GM12865 (cell line): ENCODE results near the gene SRCIN1.
"Not testable (repeated sequence)": the region's sequence is repeated elsewhere in the genome, so short reads cannot be mapped to it uniquely, and the experiment has no call there.

Experiments used
- DNase-seq: peaks from one replicate; pipeline ENCODE4 v3.0.0; 2010; ENCODE audit warnings: low read depth
- H3K4me3 ChIP-seq: 2 replicates; pipeline ENCODE4 v1.5.1; 2011; ENCODE audit warnings: mild to moderate bottlenecking, low read depth, low read length, control low read depth
- CTCF ChIP-seq: IDR thresholded peaks from 2 replicates; pipeline ENCODE4 v1.5.1; 2011; ENCODE audit warnings: low read length, control low read depth, low read depth, inconsistent platforms; ENCODE audit not compliant: insufficient read depth; ENCODE audit errors: missing control alignments

SRCIN1 gene

DNA sequence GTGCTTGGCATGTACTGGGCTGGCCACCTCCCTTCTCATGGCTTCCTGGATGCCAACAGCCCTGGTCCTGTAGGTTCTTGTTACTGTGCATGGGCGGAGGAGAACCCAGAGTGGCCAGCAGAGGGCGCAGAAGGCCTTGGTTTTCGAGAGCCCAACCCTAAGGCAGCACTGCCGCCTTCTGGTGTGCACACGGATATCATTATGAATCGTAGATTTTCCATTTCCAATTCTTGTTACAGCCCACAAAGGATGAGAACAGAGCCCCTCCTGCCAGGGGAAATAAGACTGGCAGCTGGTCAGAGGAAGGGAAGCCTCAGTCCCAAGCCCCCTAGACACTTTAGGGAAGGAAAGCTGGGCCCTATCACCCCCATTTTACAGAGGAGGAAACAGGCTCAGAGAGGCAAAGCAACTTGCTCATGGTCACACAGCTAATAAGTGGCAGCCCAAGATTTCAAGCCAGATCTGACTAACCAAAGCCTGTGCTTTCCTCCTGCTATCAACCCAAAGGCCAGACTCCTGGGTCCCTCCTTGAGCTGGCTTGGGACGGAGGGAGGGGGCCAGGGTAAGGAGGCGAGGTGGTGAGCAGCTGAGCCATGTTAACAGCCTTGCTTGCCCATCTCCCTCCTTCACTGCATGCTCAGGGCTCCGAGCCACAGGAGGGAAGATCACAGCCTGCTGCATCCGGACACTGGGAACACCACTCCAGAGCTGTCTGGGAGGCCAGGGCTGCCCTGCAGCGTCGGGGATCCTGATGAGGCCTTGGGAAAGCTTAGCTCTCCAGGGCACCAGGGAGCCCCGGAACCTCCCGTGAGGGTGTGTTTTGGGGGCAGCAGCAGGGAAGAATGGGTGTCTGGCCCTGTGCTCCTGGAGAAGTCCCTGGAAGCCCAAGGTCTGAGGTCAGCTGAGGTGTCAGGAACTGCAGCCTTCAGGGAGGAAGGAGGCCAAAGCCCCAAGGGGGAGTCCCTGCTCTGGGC, 113.4 kb downstream of the SRCIN1 start:
- H3K4me3 ChIP-seq: not testable (repeated sequence)
- DNase-seq: peak; percentile 92
- TF ChIP-seq CTCF: peak; percentile 86

GRCh38 chr17:38491346-38492066, 114.2 kb downstream of the SRCIN1 start:
- H3K4me3 ChIP-seq, DNase-seq: not testable (repeated sequence)

GRCh38 chr17:38489774-38490173, 116.0 kb downstream of the SRCIN1 start:
- H3K4me3 ChIP-seq, DNase-seq: not testable (repeated sequence)

GRCh38 chr17:38485681-38486298, 120.0 kb downstream of the SRCIN1 start:
- DNase-seq: peak; percentile 94
- H3K4me3 ChIP-seq: not testable (repeated sequence)

DNA sequence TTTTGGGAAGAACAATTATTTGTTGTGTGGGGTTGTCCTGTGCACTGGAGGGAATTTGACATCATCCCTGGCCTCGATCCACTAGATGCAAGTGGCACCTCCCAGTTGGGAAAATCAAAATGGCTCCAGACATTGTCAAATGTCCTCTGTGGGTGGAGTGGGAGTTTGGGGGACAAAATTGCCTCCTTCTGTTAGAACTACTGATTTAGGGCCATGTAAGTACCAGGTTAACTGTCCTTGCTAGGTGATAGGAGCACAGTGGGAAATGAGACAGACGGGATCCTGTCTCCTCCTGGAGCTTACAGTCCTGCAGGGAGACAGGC, 120.6 kb downstream of the SRCIN1 start:
- no peak for DNase-seq
- no peak for TF ChIP-seq CTCF
- peak overlapping the region; percentile 14; the same call in 1 of the 2 replicates for H3K4me3 ChIP-seq

DNA sequence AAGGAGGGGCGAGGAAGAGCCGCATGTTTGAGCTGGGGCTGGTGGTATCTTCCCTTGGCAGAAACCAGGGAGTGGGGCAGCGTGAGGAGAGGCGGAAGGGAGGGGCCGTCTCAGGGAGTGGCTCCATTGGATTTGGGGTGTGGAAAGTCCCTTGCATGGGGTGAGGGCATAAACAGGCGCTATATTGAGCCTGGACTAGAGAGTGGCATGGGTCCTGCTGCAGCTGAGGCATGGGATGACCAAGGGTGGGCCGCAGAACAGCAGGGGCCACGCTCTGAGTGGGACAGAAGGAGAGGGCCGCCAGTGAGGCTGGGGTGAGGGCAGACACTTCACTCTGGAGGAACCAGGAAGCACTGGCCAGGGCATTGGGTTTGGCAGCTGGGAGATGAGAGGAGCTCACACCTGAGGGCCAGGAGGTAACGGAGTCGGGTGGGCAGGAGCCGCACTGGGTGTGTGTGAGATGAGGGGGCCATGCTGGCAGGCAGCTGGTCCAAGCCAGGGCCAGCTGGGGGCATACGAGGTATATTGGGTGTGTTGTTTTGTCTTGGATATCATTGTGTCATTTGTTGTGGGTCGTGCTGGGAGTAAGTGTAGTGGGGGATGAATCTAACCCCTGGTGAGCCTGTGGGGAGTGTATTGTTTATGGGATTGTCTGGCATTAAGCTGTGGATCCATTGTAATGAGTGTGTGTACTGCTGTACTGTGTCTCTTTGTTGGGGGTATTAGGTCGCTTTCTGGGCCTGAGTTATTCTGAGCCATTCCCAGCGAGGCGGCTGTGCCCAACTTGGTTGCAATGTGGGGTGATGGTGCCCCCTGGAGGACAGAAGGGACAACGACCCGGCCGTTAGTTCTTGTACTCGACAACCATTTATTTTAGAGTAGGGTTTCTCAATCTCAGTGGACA, 121.3 kb downstream of the SRCIN1 start:
- not testable (repeated sequence) for H3K4me3 ChIP-seq
- peak; percentile 69 for TF ChIP-seq CTCF
- DNase-seq: peak; percentile 67

- H3K4me3 ChIP-seq, DNase-seq: not testable (repeated sequence)
Measured at GRCh38 chr17:38482700-38483043, 123.1 kb downstream of the SRCIN1 start.

DNA sequence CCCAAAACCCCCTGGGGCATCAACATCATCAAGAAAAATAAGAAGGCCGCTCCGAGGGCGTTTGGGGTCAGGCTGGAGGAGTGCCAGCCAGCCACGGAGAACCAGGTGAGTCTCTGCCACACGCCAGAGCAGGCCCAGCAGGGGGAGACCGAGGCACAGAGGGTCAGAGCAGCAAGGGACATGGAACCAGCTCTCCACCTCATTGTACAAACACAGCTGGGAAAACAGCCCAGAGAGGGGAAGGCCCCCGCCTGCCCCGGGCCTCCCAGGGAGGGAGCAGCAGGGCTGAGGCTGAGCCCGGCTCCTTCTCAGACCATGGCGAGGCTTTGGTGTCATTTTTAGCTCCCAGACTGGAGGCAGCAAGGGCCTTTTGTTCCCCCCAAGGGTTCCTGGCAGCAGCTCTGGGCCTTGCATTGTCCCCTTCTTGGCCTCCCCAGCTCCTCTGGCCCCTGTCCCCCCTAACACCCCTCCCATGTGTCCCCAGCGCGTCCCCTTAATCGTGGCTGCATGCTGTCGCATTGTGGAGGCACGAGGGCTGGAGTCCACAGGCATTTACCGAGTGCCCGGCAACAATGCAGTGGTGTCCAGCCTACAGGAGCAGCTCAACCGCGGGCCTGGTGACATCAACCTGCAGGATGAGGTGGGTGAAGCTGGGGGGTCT, 123.6 kb downstream of the SRCIN1 start:
- H3K4me3 ChIP-seq, DNase-seq: not testable (repeated sequence)
